GM12874 (cell line): ENCODE results near the gene GOLGA7B.

Source experiments
- TF ChIP-seq, protein P1 (sequence below): IDR thresholded peaks from 2 replicates; pipeline ENCODE4 v1.5.1; 2011; ENCODE audit warnings: low read depth, mild to moderate bottlenecking, control low read depth, low read length, moderate library complexity; ENCODE audit not compliant: insufficient read depth

GOLGA7B gene

GRCh38 chr10:97870990-97871389, 21.3 kb downstream of the GOLGA7B start:
- TF ChIP-seq, protein P1, sequence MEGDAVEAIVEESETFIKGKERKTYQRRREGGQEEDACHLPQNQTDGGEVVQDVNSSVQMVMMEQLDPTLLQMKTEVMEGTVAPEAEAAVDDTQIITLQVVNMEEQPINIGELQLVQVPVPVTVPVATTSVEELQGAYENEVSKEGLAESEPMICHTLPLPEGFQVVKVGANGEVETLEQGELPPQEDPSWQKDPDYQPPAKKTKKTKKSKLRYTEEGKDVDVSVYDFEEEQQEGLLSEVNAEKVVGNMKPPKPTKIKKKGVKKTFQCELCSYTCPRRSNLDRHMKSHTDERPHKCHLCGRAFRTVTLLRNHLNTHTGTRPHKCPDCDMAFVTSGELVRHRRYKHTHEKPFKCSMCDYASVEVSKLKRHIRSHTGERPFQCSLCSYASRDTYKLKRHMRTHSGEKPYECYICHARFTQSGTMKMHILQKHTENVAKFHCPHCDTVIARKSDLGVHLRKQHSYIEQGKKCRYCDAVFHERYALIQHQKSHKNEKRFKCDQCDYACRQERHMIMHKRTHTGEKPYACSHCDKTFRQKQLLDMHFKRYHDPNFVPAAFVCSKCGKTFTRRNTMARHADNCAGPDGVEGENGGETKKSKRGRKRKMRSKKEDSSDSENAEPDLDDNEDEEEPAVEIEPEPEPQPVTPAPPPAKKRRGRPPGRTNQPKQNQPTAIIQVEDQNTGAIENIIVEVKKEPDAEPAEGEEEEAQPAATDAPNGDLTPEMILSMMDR: no peak

GRCh38 chr10:97873569-97873968, 23.9 kb downstream of the GOLGA7B start:
- TF ChIP-seq, protein P1: no peak

- TF ChIP-seq, protein P1: no peak
Observed at GRCh38 chr10:97874332-97874731, 24.7 kb downstream of the GOLGA7B start.

DNA sequence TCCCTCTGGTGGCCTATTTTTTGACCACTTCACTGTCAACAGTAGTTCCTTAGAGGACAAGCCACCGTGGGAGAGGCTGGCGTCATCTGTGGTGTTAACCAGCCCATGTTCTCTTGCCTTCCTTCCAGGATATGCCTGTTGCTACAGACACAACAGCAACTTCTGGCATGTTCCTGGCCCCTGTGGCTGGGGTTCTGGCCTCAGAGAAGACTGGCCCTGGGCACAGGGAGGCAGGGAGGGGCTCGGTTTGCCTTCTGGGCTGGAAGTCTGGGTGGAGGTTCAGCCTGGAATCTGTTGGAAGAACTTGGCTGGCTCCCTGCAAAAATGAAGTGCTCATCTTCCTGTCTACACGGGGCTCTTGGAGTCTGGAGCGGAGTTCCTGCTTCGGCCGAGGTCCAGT, 25.7 kb downstream of the GOLGA7B start:
- TF ChIP-seq, protein P1: no peak

GRCh38 chr10:97876402-97876801, 26.8 kb downstream of the GOLGA7B start:
- TF ChIP-seq, protein P1: no peak

- TF ChIP-seq, protein P1: no peak
Observed at GRCh38 chr10:97879241-97879640, 29.6 kb downstream of the GOLGA7B start.

DNA sequence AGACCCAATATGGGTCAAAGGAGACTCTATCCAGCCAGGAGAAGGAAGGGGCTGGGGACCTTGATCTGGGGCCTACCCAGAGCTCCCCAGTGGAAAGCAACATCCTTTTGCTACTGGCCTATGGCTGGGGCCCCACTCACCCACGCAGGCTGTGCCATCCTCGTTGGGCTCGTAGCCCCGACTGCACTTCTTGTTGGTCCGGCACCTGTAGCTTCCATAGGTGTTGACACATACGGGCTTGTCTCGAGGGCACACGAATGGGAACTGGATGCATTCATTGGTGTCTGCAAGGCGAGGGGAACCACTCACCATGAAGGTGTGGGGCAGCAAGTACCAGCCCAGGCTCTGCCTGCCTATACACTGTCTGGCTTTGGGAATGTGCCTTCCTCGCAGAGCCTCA, 30.5 kb downstream of the GOLGA7B start:
- TF ChIP-seq, protein P1: no peak
